ENCODE data around the gene ALCAM.

The ALCAM gene

DNA sequence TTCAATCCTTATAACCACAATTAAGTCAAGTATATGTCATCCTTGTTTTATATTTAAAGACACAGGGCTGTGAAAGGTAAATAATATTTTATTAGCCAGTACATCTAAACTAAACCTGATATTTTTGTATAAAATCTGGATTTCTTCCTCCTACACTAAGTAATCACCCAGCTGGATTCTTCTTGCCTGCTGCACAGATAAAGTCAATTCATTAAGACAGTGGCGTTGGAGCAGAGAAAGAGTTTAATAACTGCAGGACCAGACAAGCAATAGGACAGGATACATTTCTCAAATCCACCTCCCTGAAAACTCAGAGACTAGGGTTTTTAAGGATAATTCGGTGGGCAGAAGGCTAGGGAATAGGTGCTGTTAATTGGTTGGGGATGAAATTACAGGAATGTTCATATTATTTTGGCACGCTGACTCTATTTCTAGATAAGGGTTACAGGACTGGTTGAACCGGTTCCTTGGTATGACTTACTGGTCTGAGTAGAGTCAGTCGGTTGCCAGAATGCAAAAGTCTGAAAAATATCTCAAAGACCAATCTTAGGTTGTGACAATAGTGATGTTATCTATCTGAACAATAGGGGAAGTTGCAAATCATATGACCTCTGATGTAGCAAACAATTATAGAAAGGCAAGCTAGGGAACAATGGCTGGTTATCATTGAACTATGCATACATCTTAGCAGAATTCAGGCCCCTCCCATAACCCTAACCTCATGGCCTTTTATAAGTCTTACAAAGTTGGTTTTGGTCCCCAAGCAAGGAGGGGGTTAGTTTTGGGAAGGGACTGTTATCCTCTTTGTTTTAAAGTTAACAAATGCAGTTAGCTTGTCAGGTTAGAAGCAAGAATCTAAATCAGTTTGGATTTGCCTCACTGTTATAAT lies 244.8 kb downstream of the ALCAM start:
- Histone ChIP-seq H3K36me3 (ENCODE audit: control insufficient read depth, insufficient read depth, low read length) (no peaks in the 10 kb centered on the region), H3K4me1 (ENCODE audit: control insufficient read depth, insufficient read depth, low read length) (peaks cover 17% of the 10 kb centered on the region), H3K9me3 (ENCODE audit: control insufficient read depth, insufficient read depth, low read depth, low read length) (no peaks in the 10 kb centered on the region; the same call in 1 of the 2 replicates), H3K9ac (ENCODE audit: low read length) (no peak overlapping the region), H3K27ac (ENCODE audit: low read depth, low read length) (no peak overlapping the region), H3K27me3 (ENCODE audit: control insufficient read depth, insufficient read depth, low read length) (no peaks in the 10 kb centered on the region), H3K4me3 (ENCODE audit: low read depth, low read length) (no peak overlapping the region)

DNA sequence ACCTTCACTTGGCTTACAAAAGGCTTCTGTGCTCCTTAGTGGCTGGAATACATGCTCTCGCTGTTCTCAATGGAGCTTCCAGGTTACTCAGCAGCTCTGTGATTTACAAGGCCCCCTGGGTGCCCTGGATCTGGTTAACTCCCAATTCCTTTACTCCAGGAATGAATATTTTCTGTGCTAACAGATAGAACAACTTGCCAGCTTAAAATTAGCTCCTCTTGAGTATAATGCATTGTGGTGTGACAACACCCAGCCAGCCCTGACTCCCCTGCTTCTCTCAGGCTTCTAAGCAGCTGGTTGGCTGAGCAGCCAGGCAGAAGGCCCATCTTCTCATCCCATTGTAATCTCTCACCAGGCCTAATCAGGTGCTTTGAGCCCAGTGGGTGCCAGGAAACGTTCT lies 246.4 kb downstream of the ALCAM start:
- no peaks in the 10 kb centered on the region for H3K36me3 ChIP-seq (ENCODE audit: control insufficient read depth, insufficient read depth, low read length)
- no peak overlapping the region for H3K27ac ChIP-seq (ENCODE audit: low read depth, low read length)
- peak overlapping the region; percentile 19 for H3K9ac ChIP-seq (ENCODE audit: low read length)
- no peaks in the 10 kb centered on the region for H3K27me3 ChIP-seq (ENCODE audit: control insufficient read depth, insufficient read depth, low read length)
- H3K4me3 ChIP-seq (ENCODE audit: low read depth, low read length) = no peak overlapping the region
- H3K4me1 ChIP-seq (ENCODE audit: control insufficient read depth, insufficient read depth, low read length) = peaks cover 17% of the 10 kb centered on the region
- H3K9me3 ChIP-seq (ENCODE audit: control insufficient read depth, insufficient read depth, low read depth, low read length) = no peaks in the 10 kb centered on the region

GRCh38 chr3:105614288-105615030 lies 247.8 kb downstream of the ALCAM start:
- no peak overlapping the region for H3K4me3 ChIP-seq (ENCODE audit: low read depth, low read length)

DNA sequence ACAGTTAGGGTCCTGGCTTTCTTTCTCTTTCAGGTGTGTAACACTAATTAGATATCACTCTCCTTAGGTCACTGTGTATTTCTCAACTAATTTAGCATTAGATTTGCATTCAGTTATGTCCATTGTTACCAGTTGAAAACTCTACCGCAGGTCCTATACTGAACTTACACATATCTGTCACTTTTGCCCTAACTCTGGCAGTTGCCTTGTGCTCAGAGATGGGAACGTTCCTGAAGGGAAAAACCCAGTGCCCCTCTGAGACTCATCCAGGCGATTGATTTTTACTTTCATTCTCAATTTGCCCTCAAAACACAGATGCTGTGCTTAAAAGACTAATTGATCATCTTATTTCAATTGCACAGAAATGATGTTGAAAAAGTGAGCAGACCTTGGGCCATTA lies 249.1 kb downstream of the ALCAM start:
- no peaks in the 10 kb centered on the region for H3K9me3 ChIP-seq (ENCODE audit: control insufficient read depth, insufficient read depth, low read depth, low read length)
- peaks cover 17% of the 10 kb centered on the region for H3K4me1 ChIP-seq (ENCODE audit: control insufficient read depth, insufficient read depth, low read length)
- no peak overlapping the region for H3K9ac ChIP-seq (ENCODE audit: low read length)
- no peak overlapping the region for H3K4me3 ChIP-seq (ENCODE audit: low read depth, low read length)
- H3K27me3 ChIP-seq (ENCODE audit: control insufficient read depth, insufficient read depth, low read length) = no peaks in the 10 kb centered on the region
- no peaks in the 10 kb centered on the region for H3K36me3 ChIP-seq (ENCODE audit: control insufficient read depth, insufficient read depth, low read length)
- H3K27ac ChIP-seq (ENCODE audit: low read depth, low read length) = no peak overlapping the region

More at GRCh38 chr3:105614288-105615030, 247.8 kb downstream of the ALCAM start:
- Histone ChIP-seq H3K4me1 (ENCODE audit: control insufficient read depth, insufficient read depth, low read length) (peaks cover 17% of the 10 kb centered on the region), H3K36me3 (ENCODE audit: control insufficient read depth, insufficient read depth, low read length) (no peaks in the 10 kb centered on the region), H3K27ac (ENCODE audit: low read depth, low read length) (no peak overlapping the region), H3K9ac (ENCODE audit: low read length) (no peak overlapping the region), H3K27me3 (ENCODE audit: control insufficient read depth, insufficient read depth, low read length) (no peaks in the 10 kb centered on the region), H3K9me3 (ENCODE audit: control insufficient read depth, insufficient read depth, low read depth, low read length) (no peaks in the 10 kb centered on the region)

DNA sequence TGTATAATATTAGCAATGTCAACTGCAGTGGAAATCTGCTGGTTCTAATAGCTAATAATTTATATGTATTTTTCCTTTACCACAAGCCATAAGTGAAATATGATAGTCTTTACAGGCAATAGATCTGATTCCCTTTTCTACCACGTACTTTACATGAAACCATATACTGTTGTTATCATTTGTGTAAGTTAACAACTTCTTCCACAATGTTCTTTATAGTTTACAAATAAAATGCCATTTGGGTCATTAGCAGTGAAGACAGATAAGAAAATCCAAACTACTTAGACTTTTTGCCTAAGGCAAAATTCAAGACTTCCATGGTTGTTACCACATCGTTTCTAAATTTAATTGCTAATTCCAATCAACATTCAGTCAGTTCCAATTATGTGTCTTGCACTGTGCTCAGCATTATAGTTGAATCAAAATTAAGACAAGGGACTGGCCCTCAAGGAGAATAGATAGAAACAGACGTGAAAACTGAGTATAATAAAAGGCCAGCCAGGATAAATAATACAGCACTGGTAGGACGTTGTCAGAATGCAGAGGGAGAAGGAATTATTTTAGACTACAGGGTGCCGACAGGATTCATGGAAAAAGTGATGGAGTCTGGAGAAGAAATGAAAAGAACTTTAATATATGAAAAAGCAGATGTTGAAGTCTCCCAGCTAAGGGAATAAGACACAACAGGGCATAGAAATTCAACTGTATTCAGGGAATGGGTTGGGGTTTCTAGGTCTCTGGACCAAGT lies 249.8 kb downstream of the ALCAM start:
- Histone ChIP-seq H3K9ac (ENCODE audit: low read length) (no peak overlapping the region), H3K27me3 (ENCODE audit: control insufficient read depth, insufficient read depth, low read length) (no peaks in the 10 kb centered on the region), H3K4me3 (ENCODE audit: low read depth, low read length) (no peak overlapping the region), H3K9me3 (ENCODE audit: control insufficient read depth, insufficient read depth, low read depth, low read length) (no peaks in the 10 kb centered on the region), H3K27ac (ENCODE audit: low read depth, low read length) (no peak overlapping the region), H3K36me3 (ENCODE audit: control insufficient read depth, insufficient read depth, low read length) (no peaks in the 10 kb centered on the region), H3K4me1 (ENCODE audit: control insufficient read depth, insufficient read depth, low read length) (peaks cover 14% of the 10 kb centered on the region)

DNA sequence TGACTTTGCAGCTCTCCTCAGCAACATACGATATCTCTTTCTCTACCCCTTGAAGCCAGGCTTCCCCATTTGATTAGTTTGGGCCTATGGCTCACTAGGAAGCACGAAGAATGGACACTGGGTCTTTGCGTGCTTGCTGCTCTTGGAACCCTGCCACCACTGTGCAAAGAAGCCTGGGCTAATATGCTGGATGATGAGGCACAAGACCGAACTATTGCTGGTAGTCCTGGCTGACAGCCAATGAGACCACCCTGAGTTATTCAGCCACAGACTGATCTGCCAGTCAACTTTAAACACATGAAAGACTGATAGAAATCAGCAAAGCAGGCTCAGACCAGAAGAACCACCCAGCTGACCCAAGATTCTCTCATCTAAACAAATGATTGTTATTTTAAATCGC lies 251.8 kb downstream of the ALCAM start:
- no peaks in the 10 kb centered on the region for H3K27me3 ChIP-seq (ENCODE audit: control insufficient read depth, insufficient read depth, low read length)
- H3K9me3 ChIP-seq (ENCODE audit: control insufficient read depth, insufficient read depth, low read depth, low read length) = no peaks in the 10 kb centered on the region
- no peaks in the 10 kb centered on the region for H3K4me1 ChIP-seq (ENCODE audit: control insufficient read depth, insufficient read depth, low read length)
- no peaks in the 10 kb centered on the region for H3K36me3 ChIP-seq (ENCODE audit: control insufficient read depth, insufficient read depth, low read length)
- no peak overlapping the region for H3K4me3 ChIP-seq (ENCODE audit: low read depth, low read length)
- no peak overlapping the region for H3K27ac ChIP-seq (ENCODE audit: low read depth, low read length)
- no peak overlapping the region for H3K9ac ChIP-seq (ENCODE audit: low read length)

DNA sequence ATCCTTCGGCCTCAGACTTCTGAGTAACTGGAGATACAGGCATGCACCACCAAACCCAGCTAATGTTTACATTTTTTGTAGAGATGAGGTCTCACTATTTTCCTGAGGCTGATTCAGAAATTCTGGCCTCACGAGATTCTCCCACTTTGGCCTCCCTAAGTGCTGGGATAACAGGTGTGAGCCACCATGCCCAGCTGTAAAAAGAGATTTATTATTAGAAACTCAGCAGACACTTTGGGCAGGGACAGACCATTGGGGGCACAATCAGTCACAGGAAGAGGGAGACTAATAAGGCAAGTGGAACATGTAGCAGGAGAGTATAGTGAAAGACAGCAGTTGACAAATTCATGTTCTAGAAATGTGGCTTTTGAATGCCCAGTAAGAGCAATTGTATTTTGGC lies 252.9 kb downstream of the ALCAM start:
- H3K36me3 ChIP-seq (ENCODE audit: control insufficient read depth, insufficient read depth, low read length) = no peaks in the 10 kb centered on the region
- H3K9ac ChIP-seq (ENCODE audit: low read length) = no peak overlapping the region
- no peak overlapping the region for H3K27ac ChIP-seq (ENCODE audit: low read depth, low read length)

GRCh38 chr3:105620236-105620635 lies 253.5 kb downstream of the ALCAM start:
- H3K4me3 ChIP-seq (ENCODE audit: low read depth, low read length) = no peak overlapping the region
- no peak overlapping the region for H3K27ac ChIP-seq (ENCODE audit: low read depth, low read length)
- H3K9me3 ChIP-seq (ENCODE audit: control insufficient read depth, insufficient read depth, low read depth, low read length) = no peaks in the 10 kb centered on the region
- H3K9ac ChIP-seq (ENCODE audit: low read length) = no peak overlapping the region
- H3K27me3 ChIP-seq (ENCODE audit: control insufficient read depth, insufficient read depth, low read length) = no peaks in the 10 kb centered on the region
- H3K36me3 ChIP-seq (ENCODE audit: control insufficient read depth, insufficient read depth, low read length) = no peaks in the 10 kb centered on the region
- no peaks in the 10 kb centered on the region for H3K4me1 ChIP-seq (ENCODE audit: control insufficient read depth, insufficient read depth, low read length)

More for the DNA sequence above, 252.9 kb downstream of the ALCAM start:
- Histone ChIP-seq H3K4me1 (ENCODE audit: control insufficient read depth, insufficient read depth, low read length) (no peaks in the 10 kb centered on the region), H3K9me3 (ENCODE audit: control insufficient read depth, insufficient read depth, low read depth, low read length) (no peaks in the 10 kb centered on the region), H3K27me3 (ENCODE audit: control insufficient read depth, insufficient read depth, low read length) (no peaks in the 10 kb centered on the region), H3K4me3 (ENCODE audit: low read depth, low read length) (no peak overlapping the region)

GRCh38 chr3:105622169-105622568 lies 255.5 kb downstream of the ALCAM start:
- no peak overlapping the region for H3K27ac ChIP-seq (ENCODE audit: low read depth, low read length)

More at GRCh38 chr3:105622169-105622568, 255.5 kb downstream of the ALCAM start:
- Histone ChIP-seq H3K4me1 (ENCODE audit: control insufficient read depth, insufficient read depth, low read length) (no peaks in the 10 kb centered on the region), H3K9me3 (ENCODE audit: control insufficient read depth, insufficient read depth, low read depth, low read length) (no peaks in the 10 kb centered on the region), H3K4me3 (ENCODE audit: low read depth, low read length) (no peak overlapping the region), H3K9ac (ENCODE audit: low read length) (no peak overlapping the region), H3K27me3 (ENCODE audit: control insufficient read depth, insufficient read depth, low read length) (no peaks in the 10 kb centered on the region), H3K36me3 (ENCODE audit: control insufficient read depth, insufficient read depth, low read length) (no peaks in the 10 kb centered on the region)
